T-cell (primary cell): Measurements from ENCODE around the gene FLOT2. TPM values are rescaled to one million over a fixed set of nuclear protein-coding genes. Genes with fewer than 3 reads are reported as not detected.

Experiments used
- ATAC-seq, 4 experiments: fragments of 200-7000 bp in 3 of 4; fragments of 150-1000 bp in 1 of 4; cut with Tn5 transposase; replicated peaks in 1 of 4; 1 replicate in 3 of 4; 2 replicates in 1 of 4; pipeline ENCODE4 v1.10.0; 2021; ENCODE audit warnings: moderate library complexity in 3 of 4, mild to moderate bottlenecking in 2 of 4, moderate number of reproducible peaks in 1 of 4
- CTCF ChIA-PET, 2 donors: fragments of 300-600 bp; sonication (Branson Sonifier 250); formaldehyde crosslinking; loops; one replicate each; lab custom pipeline; 2022; ENCODE audit warnings: antibody characterized with exemption in 2 of 2; lab: Charles Lee
- POLR2A ChIA-PET, 2 donors: fragments of 300-600 bp; sonication (Branson Sonifier 250); formaldehyde crosslinking; loops; one replicate each; lab custom pipeline; 2022; ENCODE audit warnings: antibody characterized with exemption in 2 of 2; lab: Charles Lee
- DNase-seq, 35 experiments: peaks; one replicate each; pipeline versions ENCODE4 v3.0.0 to v3.0.0-alpha.2; 2013 to 2023
- H3K27ac ChIP-seq: one replicate; pipeline ENCODE4 v1.5.1; 2013; ENCODE audit warnings: low read length
- H3K27me3 ChIP-seq, 2 experiments: replicated peaks in 1 of 2; 1 replicate in 1 of 2; 2 replicates in 1 of 2; pipeline versions ENCODE4 v1.6.1 to v1.7.0; 2013; ENCODE audit warnings: low read length in 1 of 2, mixed read lengths in 1 of 2; ENCODE audit not compliant: control insufficient read depth in 2 of 2, insufficient read depth in 2 of 2; ENCODE audit errors: extremely low read depth in 1 of 2
- H3K36me3 ChIP-seq, 2 donors: 1 replicate in 1 of 2; 2 replicates in 1 of 2; pipeline versions ENCODE4 v1.6.1 to v1.7.0; 2013; ENCODE audit warnings: low read length in 1 of 2; ENCODE audit not compliant: control insufficient read depth in 2 of 2, insufficient read depth in 1 of 2; ENCODE audit errors: extremely low read depth in 1 of 2
- H3K4me1 ChIP-seq, 2 experiments: 1 replicate in 1 of 2; 2 replicates in 1 of 2; pipeline versions ENCODE4 v1.6.1 to v1.7.0; 2013; ENCODE audit warnings: low read length in 2 of 2, mixed read lengths in 1 of 2; ENCODE audit not compliant: insufficient read depth in 2 of 2, control insufficient read depth in 1 of 2; ENCODE audit errors: extremely low read depth in 1 of 2
- H3K4me3 ChIP-seq, 2 donors: 1 replicate in 1 of 2; 2 replicates in 1 of 2; pipeline versions ENCODE4 v1.5.1 to v1.7.0; 2013; ENCODE audit warnings: mild to moderate bottlenecking in 2 of 2, low read length in 1 of 2, moderate library complexity in 1 of 2; ENCODE audit not compliant: control insufficient read depth in 1 of 2; ENCODE audit errors: extremely low read depth in 1 of 2
- H3K9me3 ChIP-seq: 2 replicates; pipeline ENCODE4 v1.7.0; 2013
- H3K27ac Mint-ChIP-seq, 2 donors: one replicate each; pipeline ENCODE4 v1.8.0; 2020 to 2021; ENCODE audit warnings: mild to moderate bottlenecking in 2 of 2, mixed read lengths in 2 of 2
- H3K27me3 Mint-ChIP-seq, 2 donors: one replicate each; pipeline ENCODE4 v1.8.0; 2021 to 2022; ENCODE audit warnings: mixed read lengths in 2 of 2
- H3K36me3 Mint-ChIP-seq: one replicate; pipeline ENCODE4 v1.8.0; 2021; ENCODE audit warnings: mixed read lengths
- H3K4me1 Mint-ChIP-seq, 3 donors: one replicate each; pipeline ENCODE4 v1.8.0; 2020 to 2022; ENCODE audit warnings: mixed read lengths in 3 of 3, mild to moderate bottlenecking in 1 of 3
- H3K4me3 Mint-ChIP-seq, 3 donors: one replicate each; pipeline ENCODE4 v1.8.0; 2020 to 2022; ENCODE audit warnings: mild to moderate bottlenecking in 3 of 3, mixed read lengths in 3 of 3, moderate library complexity in 3 of 3
- H3K9me3 Mint-ChIP-seq, 3 donors: one replicate each; pipeline ENCODE4 v1.8.0; 2020 to 2022; ENCODE audit warnings: mixed read lengths in 3 of 3
- WGBS: methylation state at CpG from one replicate; pipeline ENCODE4 v1.1.5; 2013; ENCODE audit warnings: missing lambda C conversion rate; ENCODE audit not compliant: insufficient coverage; 5-methylcytosine and 5-hydroxymethylcytosine counted together
- total RNA-seq, 35 experiments: library from RNA in 6 of 35; stranded (reverse) in 6 of 35; fragments of 120-200 nt in 1 of 35; gene quantifications; one replicate each; pipeline versions ENCODE4 v1.2.1 to v1.2.4 and lab custom pipeline; 2013 to 2026

The FLOT2 gene
- total RNA-seq, 5 donors from 2014 or later (not counting 1 experiment from before 2014, with no cell fraction given), result 138 to 256 (median 235) TPM

GRCh38 chr17:28941251-28941650 is 43.7 kb upstream of the FLOT2 start:
- WGBS, result no CpG with 5 or more reads among the region's 1 CpG
- no peak overlapping the region for H3K27ac Mint-ChIP-seq
- peak overlapping the region in 1 of 3 donors; percentile 13 for H3K4me3 Mint-ChIP-seq
- peaks cover 87 to 95% (median 91%) of the 10 kb centered on the region in 3 donors for H3K4me1 Mint-ChIP-seq
- H3K9me3 ChIP-seq, result no peaks in the 10 kb centered on the region
- H3K27me3 Mint-ChIP-seq, result no peaks in the 10 kb centered on the region
- peaks cover 35% of the 10 kb centered on the region for H3K36me3 Mint-ChIP-seq
- ChIA-PET CTCF (interaction anchor here in 1 of 2 donors (0.6 kb wide), 1 partner anchor 200 kb away, joined by 3 read pairs; no protein-coding TSS in a partner anchor), POLR2A (no interaction called here)
- peaks cover 23 to 56% of the 10 kb centered on the region in 2 experiments for H3K4me1 ChIP-seq
- DNase-seq (no peak), ATAC-seq (no peak)
- H3K36me3 ChIP-seq, result peaks cover 0 to 30% of the 10 kb centered on the region in 2 donors
- no peaks in the 10 kb centered on the region for H3K9me3 Mint-ChIP-seq
- H3K27ac ChIP-seq, result no peak overlapping the region
- no peaks in the 10 kb centered on the region for H3K27me3 ChIP-seq
- no peak overlapping the region for H3K4me3 ChIP-seq

- Histone ChIP-seq H3K27ac (no peak overlapping the region), H3K4me1 (peaks cover 23 to 51% of the 10 kb centered on the region in 2 experiments), H3K27me3 (no peaks in the 10 kb centered on the region), H3K36me3 (peaks cover 0 to 34% of the 10 kb centered on the region in 2 donors), H3K4me3 (no peak overlapping the region), H3K9me3 (no peaks in the 10 kb centered on the region)
- no peak for ATAC-seq
- Mint-ChIP-seq H3K9me3 (no peaks in the 10 kb centered on the region), H3K4me3 (peak overlapping the region in 2 of 3 donors; percentile 22 to 38), H3K27ac (peak overlapping the region; percentile 64 to 65), H3K36me3 (peaks cover 31% of the 10 kb centered on the region), H3K4me1 (peaks cover 87 to 95% (median 91%) of the 10 kb centered on the region in 3 donors), H3K27me3 (no peaks in the 10 kb centered on the region)
- ChIA-PET CTCF (interaction anchor here in 1 of 2 donors (0.6 kb wide), 1 partner anchor 201 kb away, joined by 3 read pairs; no protein-coding TSS in a partner anchor), POLR2A (no interaction called here)
- WGBS, result 100% methylated on average over 1 of the region's 3 CpGs
- no peak for DNase-seq
These were observed 43.1 kb upstream of the FLOT2 start for GRCh38 chr17:28940675-28941074.

GRCh38 chr17:28940142-28940541 is 42.6 kb upstream of the FLOT2 start:
- Mint-ChIP-seq H3K9me3 (no peaks in the 10 kb centered on the region), H3K4me1 (peaks cover 85 to 94% (median 88%) of the 10 kb centered on the region in 3 donors), H3K4me3 (peak overlapping the region; percentile 7 to 38 (median 22)), H3K36me3 (peaks cover 28% of the 10 kb centered on the region), H3K27me3 (no peaks in the 10 kb centered on the region), H3K27ac (peak overlapping the region; percentile 64 to 65)
- peak; percentile 45 to 71 (median 64) for ATAC-seq
- DNase-seq, result no peak
- ChIA-PET POLR2A (interaction anchor here in 1 of 2 donors (1.1 kb wide), 1 partner anchor 9 kb away, joined by 3 read pairs; no protein-coding TSS in a partner anchor), CTCF (interaction anchor here in 1 of 2 donors (1.1 kb wide), 1 partner anchor 36 kb away, joined by 4 read pairs; no protein-coding TSS in a partner anchor)
- WGBS, result no CpG with 5 or more reads among the region's 3 CpGs
- Histone ChIP-seq H3K27me3 (no peaks in the 10 kb centered on the region), H3K9me3 (no peaks in the 10 kb centered on the region), H3K4me1 (peaks cover 21 to 45% of the 10 kb centered on the region in 2 experiments), H3K4me3 (no peak overlapping the region), H3K27ac (no peak overlapping the region), H3K36me3 (peaks cover 0 to 37% of the 10 kb centered on the region in 2 donors)

- no peak for ATAC-seq
- H3K9me3 ChIP-seq, result no peaks in the 10 kb centered on the region
- Mint-ChIP-seq H3K4me1 (peaks cover 82 to 90% (median 85%) of the 10 kb centered on the region in 3 donors), H3K4me3 (no peak overlapping the region), H3K36me3 (peaks cover 24% of the 10 kb centered on the region), H3K9me3 (no peaks in the 10 kb centered on the region), H3K27ac (peak overlapping the region; percentile 64 to 83), H3K27me3 (no peaks in the 10 kb centered on the region)
- H3K27ac ChIP-seq, result no peak overlapping the region
- H3K36me3 ChIP-seq, result peaks cover 0 to 32% of the 10 kb centered on the region in 2 donors
- H3K4me1 ChIP-seq, result peaks cover 18 to 37% of the 10 kb centered on the region in 2 experiments
- POLR2A ChIA-PET, result interaction anchor here in 1 of 2 donors (0.6 to 0.7 kb wide), 2 partner anchors 11 to 283 kb away, joined by 3 read pairs; no protein-coding TSS in a partner anchor
- no peaks in the 10 kb centered on the region for H3K27me3 ChIP-seq
- CTCF ChIA-PET, result interaction anchor here in 1 of 2 donors (1.1 to 1.5 kb wide), 2 partner anchors 11 to 13 kb away, joined by 3 read pairs; no protein-coding TSS in a partner anchor
- DNase-seq, result no peak
- no peak overlapping the region for H3K4me3 ChIP-seq
These were observed 41.0 kb upstream of the FLOT2 start for GRCh38 chr17:28938552-28938951.

DNA sequence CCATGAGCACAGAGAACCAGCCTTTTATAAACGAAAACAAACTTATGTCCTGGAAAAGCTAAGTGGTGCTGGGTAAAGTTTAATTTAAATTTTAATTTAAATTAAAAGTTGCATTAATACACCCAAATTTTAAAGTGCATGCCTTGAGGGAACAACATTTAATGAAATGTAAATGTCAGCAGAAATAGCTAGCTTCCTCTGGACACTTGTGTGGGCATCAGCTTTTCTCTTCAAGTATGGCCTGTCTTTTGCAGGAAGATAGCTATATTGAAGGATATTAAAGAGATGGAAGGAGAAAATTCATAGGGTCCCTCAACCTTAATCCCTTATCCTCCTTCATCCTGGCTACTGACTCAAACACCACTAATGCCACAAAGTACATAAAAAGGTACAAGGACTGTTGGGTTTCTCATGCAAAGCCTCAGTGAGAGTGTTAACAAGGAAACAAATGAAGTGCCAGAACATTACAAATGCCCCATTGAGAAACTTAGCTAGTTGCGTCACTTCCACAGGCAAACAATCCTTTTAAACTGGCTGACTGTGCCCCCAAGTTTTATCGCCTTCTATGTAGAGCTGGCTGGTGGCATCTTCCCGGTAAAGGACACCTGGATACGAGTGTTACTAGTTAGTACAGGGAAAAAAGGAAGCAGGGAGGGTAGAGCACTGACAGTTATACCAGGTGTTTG is 39.7 kb upstream of the FLOT2 start:
- whole genome bisulfite sequencing, result 91% methylated on average over 4 of the region's 5 CpGs
- H3K4me1 Mint-ChIP-seq, result peaks cover 75 to 92% (median 88%) of the 10 kb centered on the region in 3 donors
- Histone ChIP-seq H3K9me3 (no peaks in the 10 kb centered on the region), H3K27ac (no peak overlapping the region), H3K36me3 (peaks cover 0 to 36% of the 10 kb centered on the region in 2 donors), H3K27me3 (no peaks in the 10 kb centered on the region), H3K4me3 (no peak overlapping the region), H3K4me1 (peaks cover 18 to 35% of the 10 kb centered on the region in 2 experiments)
- DNase-seq (no peak), ATAC-seq (no peak)
- H3K4me3 Mint-ChIP-seq, result no peak overlapping the region
- ChIA-PET POLR2A (interaction anchor here in 1 of 2 donors (0.7 kb wide), 1 partner anchor 30 kb away, joined by 3 read pairs; no protein-coding TSS in a partner anchor), CTCF (interaction anchor here (1.0 to 2.1 kb wide), 6 partner anchors 8 to 210 kb away, joined by 3 to 6 read pairs (median 4); no protein-coding TSS in a partner anchor)
- H3K27ac Mint-ChIP-seq, result peak overlapping the region in 1 of 2 donors; percentile 81
- H3K9me3 Mint-ChIP-seq, result no peaks in the 10 kb centered on the region
- H3K36me3 Mint-ChIP-seq, result peaks cover 18% of the 10 kb centered on the region
- H3K27me3 Mint-ChIP-seq, result no peaks in the 10 kb centered on the region

- DNase-seq (no peak), ATAC-seq (no peak)
- Mint-ChIP-seq H3K4me3 (no peak overlapping the region), H3K4me1 (peaks cover 62 to 88% (median 85%) of the 10 kb centered on the region in 3 donors), H3K36me3 (peaks cover 14% of the 10 kb centered on the region), H3K27me3 (no peaks in the 10 kb centered on the region), H3K27ac (peak overlapping the region; percentile 75 to 81), H3K9me3 (no peaks in the 10 kb centered on the region)
- no CpG with 5 or more reads among the region's 8 CpGs for WGBS
- CTCF ChIA-PET, result interaction anchor here in 1 of 2 donors (0.7 to 2.1 kb wide), 3 partner anchors 9 to 42 kb away, joined by 3 to 6 read pairs (median 5); no protein-coding TSS in a partner anchor
- H3K27ac ChIP-seq, result no peak overlapping the region
- H3K4me1 ChIP-seq, result peaks cover 16 to 40% of the 10 kb centered on the region in 2 experiments
- H3K4me3 ChIP-seq, result no peak overlapping the region
- POLR2A ChIA-PET, result interaction anchor here in 1 of 2 donors (0.6 kb wide), 1 partner anchor 1081 kb away, joined by 6 read pairs; no protein-coding TSS in a partner anchor
- H3K36me3 ChIP-seq, result peaks cover 0 to 37% of the 10 kb centered on the region in 2 donors
- H3K9me3 ChIP-seq, result no peaks in the 10 kb centered on the region
- no peaks in the 10 kb centered on the region for H3K27me3 ChIP-seq
These were observed 38.4 kb upstream of the FLOT2 start for GRCh38 chr17:28935744-28936460.
